ENCODE results near the gene CACNA2D4.

The CACNA2D4 gene

DNA sequence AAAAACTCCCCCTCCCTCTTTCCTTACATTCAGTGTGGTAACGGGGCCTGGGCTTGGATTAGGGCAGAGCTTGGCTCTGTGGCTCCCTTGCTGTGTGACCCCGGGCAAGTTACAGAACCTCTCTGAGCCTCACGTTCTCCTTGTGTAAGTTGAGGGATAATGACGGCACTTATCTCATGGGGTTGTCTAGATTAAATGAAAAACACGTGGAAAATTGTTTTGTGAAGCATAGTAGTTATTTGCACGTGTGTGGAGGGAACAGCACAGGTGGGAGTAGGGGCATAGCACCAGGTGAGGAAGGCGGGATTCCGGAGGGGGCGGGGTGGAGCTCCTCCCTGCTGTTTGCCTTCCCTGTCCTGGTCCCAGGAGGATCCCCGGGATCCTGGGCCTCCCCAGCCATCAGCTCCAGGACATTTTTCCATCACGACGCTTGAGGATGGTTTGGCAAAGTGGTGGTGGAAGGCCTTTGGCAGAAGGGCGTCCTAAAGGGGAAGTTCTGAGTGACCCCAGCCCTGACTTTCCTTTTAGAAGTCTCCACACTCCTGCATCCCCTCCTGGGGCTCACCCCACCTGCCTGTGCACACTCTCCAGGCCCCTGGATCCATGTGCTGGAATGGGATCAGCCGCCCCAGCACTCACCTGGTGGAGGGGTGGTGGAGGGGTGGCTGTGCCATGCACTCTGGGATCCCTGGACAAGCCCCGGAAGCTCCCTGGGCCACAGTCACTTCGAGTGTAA, 75.4 kb downstream of the CACNA2D4 start:
- no peak for DNase-seq

DNA sequence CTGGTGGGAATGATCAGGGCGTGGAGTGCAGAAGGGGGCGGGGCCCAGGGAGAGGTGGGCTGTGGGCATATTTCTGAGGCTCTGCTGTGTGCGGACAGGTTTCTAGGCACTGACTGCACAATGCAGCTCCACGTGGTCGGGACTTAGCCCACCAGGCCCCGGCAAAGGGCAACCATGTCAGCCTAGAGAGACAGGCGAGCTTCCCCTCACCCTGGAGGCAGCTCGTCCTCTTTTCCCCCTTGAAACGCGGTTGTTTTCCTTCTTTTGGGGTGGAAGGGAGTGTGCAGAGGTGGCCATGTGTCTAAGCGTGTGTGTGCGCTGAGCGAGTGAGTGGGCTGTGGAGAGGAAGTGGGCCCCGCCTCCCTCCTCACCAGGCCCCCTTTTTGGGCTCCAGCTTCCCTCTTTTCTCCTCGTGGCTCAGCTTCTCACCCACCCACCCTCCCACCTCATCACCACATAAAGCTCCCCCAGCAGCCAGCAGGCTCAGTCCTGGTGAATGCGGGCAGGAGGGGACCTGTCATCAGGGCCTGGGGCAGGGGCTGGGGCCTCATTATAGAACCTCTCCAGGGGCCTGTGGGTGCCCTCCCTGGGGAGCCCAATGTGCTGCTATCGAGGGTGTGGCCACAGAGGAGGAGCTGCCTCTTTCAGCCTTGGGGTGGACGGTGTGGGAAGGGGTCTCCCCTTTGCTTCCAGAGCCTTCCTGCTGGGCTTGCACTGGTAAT, 76.1 kb downstream of the CACNA2D4 start:
- DNase-seq: peak; percentile 83

DNA sequence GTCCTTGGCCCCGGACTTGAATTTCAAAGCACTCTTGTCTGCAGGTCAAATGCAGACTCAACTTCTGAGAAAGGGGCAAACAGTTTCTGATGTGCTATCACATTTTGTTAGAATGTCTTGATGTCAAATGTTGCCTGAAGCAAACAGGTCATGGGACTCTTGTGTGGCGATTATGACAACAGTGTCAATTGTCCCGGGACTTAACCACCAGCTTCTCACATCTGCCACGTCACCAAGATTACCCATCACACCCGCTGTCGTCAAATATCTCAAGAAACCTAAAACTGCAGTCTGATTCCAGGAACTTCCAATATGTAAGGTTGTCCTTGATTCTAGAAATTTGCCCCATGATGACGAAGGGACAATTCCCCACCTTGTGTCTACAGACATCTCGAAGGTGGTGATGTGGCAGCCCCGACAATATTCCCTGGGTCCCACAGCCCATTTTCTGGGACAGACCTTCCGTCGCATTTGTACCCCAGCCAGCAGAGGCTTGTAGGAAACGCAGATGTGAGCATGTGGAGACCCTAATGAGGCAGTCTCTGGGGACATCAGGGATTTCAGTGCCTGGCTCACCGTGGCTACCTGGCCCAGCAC, 76.8 kb downstream of the CACNA2D4 start:
- no peak for DNase-seq

DNA sequence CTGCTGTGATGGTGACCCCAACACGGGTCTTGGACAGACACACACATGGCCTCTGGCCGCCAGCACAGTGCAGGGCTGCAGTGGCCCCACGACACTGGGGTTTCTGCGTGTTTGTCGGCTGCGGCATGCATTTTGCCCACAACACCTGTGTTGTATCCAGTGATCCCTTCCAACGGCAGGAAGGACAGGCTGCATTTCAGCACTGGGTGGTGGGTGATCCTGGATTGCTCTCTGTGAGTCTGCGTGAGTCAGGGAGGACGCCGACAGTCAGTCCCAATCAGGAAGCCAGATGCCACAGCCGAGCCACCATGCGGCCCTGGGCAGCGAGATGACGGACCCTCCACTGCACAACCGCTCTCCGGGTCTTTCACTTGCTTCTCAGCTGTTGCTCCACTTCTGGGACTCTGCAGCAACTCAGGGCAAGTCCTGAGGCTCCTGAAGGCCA, 77.4 kb downstream of the CACNA2D4 start:
- no peak for DNase-seq

DNA sequence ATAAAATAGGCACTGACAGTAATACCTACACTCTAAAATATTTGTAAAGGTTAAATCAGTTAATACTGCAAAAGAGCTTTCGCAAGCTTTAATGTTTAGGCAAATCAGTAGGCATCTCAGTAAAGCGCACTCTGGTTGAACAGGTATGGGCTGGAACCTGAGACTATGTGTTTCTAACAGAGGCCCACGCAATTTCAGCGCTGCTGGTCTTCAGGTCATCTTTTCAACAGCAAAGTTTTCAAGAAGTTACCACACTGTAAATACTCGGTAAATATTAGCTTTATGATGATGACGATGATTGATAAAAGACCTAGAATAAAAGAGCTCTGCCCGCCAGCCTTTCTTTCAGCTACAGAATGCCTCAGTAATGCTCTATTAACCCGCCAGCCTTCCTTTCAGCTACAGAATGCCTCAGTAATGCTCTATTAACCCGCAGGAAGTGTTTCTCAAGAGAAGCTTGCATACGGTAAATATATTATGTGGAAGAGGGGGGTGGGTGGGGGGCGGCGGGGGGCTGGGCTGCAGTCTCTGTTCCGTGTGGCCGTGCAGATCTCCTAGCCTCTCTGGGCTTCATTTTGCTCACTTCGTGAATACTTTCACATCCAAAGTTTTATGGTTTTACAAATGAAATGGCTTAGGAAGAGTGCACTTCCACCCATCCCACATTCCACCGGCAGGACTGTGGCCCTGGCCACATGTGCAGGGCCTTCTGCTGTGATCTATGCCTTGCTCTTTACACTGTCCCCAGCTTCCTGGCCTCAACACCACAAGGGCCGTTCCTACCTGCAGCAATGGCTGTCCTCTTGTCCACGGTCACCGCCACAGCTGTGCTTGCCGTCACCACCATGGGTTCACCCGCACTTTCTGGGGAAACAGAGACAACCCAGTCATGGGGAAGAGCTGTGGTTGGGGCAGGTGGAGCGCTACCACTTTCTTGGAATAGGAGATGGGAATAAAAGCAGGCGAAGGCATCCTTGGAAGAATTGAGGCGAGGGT, 78.2 kb downstream of the CACNA2D4 start:
- no peak for DNase-seq

DNA sequence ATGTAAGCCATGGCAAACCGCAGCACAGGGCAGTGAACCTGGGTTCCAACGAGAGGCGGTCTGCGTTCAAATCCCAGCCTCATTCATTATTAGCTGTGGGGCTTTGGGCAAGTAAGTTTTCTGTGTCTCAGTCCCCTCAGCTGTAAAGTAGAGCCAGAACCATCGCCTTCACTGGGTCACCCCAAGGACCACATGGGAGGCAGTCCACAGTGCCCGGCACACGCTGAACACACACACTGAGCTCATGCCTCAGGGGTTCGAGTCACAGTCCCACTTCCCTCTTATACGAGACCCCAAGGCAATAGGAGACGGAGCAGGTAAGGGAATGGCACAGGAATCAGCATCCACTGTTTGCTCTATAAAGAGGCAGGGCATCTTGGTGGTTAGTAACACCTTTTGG, 79.0 kb downstream of the CACNA2D4 start:
- DNase-seq: no peak

DNA sequence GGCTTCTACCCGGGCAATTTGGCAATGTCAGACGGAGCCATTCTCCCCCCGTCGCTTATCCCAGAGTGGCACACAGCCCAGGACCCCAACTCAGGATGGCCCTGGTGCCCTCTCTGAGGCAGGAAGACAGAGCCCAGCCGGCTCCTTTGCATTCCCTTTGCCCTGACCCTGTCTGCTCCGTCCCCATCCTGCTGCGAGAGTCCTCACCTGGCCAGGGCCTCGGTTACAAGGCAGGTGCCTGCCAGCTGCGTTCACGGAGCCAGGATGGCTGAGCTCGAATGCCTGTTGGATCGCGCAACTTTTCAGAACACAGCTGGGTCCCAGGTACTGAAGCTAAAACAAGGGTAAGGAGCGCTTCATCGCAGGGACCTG, 79.5 kb downstream of the CACNA2D4 start:
- DNase-seq: no peak

DNA sequence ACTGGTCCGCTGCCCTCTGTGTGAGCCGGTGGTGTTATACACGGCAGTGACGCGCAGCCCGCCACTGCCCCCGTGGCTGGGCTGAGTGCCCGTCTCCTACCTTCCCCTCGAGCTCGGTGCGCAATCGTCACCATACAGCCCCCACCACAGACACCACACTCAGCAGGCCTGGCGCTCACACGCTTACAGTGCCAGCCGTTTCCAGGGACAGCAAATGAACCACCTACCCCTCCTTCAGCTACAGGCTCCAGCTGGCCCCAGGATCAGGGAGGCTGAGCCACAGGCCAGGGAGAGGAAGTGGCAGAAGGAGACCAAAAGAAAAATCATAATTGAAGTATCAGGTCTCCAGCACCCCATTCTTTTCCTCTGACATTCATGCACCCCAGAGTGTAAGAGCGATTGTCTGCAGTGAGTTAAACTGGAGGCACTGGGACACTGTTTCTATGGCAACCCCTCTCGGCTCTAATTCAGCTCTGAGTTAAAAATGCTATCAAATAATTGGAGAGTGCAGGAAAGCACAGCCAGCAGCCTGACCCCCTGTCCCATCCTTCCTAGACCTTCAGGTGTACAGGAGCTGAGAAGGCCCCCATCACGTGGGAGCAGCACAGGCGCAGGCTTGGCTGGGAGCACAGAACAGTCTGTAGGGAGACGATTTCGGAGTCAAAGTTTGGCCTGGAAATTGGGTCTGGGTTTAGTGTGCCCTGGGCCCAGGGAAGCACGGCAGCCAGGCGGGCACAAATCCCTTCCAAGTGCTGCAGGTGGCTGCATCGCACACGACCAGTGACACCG, 80.1 kb downstream of the CACNA2D4 start:
- peak; percentile 28 for DNase-seq

DNA sequence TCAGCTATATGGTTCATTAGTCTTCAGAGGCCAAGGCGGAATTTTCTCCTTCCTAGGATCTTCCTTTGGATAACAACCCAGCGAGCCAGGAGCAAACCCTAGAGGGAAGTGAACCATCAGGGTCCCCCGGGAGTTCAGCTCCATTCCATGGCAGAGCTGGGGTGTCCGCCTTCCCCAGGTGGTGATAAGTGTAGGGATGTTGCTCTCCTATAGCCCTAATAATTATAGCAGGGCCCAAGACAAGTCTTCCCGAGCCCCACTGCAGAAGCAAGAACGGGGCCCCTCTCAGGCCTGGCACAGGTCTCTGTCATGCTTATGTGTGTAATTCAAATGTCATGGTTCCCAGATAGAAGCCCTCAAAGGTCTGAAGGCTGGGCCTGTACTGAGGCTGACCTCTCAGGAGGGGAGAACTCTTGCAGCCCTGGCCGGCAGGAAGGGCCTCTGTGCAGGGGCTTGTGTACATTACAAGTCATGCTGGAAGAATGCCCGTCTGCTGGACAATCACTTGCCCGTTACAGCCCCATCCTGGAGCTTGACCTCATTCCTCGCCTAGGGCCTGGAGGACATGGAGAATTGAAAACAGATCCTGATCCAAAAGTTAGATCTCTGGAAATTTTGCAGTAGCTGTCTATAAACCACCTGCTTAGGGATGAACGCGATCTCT, 80.8 kb downstream of the CACNA2D4 start:
- DNase-seq: no peak

DNA sequence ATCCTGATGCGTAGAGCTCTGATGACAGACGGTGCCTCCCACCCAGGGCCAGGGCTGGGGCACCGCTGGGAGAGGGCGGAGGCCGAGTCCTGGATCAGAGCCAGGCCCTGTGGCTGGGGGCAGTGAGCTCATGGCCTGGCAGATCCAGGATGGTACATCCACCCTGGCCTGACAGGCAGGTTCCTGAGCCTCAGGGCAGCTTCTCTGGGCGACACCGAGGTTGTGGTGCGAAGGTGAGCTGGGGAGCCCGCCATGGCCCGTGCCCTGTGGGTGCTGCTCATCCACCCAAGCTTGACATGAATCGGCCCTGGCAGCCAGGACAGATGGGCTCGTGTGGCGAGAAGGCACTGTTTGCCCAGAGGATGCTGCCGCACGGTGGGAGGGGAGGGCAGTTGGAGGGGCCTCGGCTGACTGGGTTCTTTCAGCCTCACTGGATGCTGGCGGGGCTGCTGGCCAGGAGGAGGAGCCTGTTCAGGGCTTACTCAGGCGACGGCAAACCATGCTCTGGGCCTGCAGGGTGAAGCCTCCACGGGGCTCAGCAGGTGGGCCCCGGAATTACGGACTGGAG, 81.5 kb downstream of the CACNA2D4 start:
- DNase-seq: no peak

DNA sequence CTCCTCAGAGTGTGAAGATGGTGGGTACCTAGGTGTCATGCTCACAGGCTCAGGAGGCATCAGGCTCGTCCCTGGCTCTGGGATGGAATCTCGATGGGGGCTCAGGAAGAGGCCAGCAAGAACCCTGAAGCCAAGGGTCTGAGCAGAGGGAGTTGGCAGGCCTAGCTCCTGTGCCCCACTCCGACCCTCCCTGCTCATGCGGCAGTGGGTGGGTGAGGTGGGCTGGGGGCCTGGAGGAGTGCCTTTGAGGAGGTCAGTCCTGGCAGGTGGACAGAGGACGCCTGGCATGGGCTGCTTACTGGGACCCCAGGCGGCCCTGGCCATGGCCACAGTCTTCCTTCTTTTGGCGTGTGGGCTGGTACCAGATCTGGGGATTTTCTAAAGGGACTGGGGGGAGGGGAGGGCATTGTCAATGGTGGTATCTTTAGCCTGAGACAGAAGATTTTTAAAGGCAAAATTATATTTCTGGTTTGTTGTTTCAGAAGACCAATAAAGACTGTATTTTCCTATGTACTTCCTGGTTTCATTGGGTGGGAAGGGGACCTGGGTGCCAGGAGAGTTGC, 82.1 kb downstream of the CACNA2D4 start:
- DNase-seq: no peak

DNA sequence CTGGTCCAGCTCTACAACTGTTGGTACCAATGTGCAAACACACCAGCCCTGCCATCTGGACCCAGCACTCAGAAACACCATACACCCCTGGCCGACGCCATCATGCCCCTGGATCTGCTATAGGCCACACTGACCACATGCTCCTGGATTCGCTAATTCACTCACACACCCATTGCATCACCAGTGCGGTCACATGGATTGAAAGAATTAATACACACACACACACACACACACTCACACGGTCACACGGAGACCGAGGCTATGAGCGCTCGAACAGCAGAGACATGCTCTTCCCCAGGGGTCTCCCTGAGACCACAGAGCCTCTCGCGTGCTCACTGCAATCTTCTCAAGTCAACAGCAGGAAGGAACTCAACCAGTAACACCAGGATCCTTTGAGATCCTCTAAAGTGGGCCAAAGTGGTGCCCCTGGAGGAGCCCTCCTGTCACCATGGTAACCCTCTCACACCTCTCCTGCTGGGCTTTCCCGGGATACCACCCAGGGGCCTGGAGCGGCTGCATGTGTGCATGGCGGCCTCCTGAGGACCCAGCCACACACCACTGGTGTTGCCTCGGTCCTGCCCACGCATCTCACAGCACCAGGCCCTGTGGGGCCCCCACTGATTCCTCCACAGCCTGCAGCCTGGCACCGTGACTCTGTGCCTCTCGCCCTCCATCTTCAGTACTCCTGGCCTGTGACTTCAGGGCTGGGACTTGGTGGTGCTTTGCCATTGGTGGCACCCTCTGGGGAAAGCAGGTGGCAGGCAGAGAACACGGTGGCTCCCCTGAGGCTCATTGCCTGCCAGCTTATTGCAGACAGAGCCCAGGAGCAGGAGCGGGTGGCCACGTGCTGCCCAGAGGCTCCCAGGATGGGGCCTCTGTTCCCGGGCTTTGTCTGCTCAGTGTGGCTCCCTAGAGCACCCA, 83.0 kb downstream of the CACNA2D4 start:
- no peak for DNase-seq

DNA sequence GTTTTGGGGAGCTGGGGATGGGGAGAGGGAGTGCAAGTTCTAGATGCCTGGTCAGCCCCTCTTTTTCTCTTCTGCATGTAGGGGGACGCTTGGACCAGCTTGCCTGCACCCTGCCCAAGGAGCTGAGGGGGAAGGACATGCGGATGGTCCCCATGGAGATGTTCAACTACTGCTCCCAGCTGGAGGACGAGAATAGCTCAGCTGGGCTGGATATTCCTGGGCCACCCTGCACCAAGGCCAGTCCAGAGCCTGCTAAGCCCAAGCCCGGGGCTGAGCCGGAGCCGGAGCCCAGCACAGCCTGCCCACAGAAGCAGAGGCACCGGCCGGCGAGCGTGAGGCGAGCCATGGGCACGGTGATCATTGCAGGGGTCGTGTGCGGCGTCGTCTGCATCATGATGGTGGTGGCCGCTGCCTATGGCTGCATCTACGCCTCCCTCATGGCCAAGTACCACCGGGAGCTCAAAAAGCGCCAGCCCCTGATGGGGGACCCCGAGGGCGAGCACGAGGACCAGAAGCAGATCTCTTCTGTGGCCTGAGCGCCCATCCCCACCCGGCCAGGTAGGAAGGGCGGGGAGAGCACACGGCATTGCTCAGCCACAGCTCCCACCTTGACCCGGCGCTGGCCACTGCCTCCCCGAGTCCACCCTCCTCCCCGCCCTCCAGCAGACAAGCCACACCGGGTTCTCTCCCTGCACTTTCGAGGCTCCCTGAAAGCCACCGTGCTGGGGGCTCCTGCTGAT, 84.1 kb downstream of the CACNA2D4 start:
- no peak for DNase-seq

DNA sequence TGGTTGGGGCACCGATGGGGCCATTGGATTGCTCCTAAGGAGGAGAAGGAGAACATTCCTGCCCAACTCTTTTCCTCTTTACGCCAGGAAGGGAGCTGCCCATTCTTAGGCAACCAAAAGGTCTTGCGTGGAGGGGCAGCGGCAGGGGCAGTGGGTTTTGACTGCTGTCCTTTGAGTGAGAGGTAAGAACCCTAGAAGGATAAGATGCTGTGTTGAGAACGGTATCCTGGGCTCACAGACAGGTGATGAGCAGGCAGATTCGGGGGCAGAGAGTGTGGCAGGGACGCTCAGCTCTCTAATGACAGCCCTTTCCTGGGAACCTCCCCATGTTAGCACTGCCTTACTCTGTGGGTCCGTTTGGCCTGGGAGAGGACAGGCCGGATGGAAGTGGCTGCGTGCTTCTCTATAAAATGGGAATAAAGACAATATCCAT, 84.8 kb downstream of the CACNA2D4 start:
- no peak for DNase-seq

DNA sequence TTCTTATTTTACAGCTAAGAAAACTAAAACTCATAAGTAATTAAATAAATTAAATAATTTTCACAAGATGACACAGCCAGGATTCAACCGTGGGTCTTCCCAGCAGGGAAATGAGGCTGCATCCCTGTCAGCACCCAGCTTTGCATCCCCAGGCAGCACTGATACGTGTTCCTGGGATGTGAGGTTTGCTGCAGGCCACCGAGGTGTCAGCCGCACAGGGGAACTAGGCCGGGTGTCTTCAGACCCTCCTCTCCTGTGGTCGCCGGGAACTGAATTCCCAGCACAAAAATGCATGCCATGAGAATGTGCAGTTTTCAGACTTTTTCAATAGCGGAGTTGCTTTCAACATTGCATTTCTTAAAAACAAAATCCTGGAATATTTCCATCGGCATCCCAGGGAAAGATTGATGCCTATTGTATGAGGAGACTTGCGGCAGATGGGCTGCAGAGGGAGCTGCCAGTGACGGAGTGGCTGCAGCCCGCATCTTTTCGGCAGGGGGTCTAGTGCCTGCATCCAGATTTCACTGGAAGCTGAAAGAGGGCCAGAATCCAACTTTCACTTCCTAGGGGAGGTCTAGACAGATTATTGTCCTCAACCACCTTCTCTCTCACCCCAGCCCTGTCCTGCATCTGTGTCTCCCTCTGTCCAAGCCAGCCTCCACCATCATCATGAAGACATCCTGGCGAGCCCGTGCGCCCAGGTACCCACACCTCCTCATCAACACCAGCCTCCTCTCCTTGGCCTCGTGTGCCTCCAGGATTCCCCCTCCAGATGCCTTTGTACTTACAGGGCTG, 85.5 kb downstream of the CACNA2D4 start:
- no peak for DNase-seq

DNA sequence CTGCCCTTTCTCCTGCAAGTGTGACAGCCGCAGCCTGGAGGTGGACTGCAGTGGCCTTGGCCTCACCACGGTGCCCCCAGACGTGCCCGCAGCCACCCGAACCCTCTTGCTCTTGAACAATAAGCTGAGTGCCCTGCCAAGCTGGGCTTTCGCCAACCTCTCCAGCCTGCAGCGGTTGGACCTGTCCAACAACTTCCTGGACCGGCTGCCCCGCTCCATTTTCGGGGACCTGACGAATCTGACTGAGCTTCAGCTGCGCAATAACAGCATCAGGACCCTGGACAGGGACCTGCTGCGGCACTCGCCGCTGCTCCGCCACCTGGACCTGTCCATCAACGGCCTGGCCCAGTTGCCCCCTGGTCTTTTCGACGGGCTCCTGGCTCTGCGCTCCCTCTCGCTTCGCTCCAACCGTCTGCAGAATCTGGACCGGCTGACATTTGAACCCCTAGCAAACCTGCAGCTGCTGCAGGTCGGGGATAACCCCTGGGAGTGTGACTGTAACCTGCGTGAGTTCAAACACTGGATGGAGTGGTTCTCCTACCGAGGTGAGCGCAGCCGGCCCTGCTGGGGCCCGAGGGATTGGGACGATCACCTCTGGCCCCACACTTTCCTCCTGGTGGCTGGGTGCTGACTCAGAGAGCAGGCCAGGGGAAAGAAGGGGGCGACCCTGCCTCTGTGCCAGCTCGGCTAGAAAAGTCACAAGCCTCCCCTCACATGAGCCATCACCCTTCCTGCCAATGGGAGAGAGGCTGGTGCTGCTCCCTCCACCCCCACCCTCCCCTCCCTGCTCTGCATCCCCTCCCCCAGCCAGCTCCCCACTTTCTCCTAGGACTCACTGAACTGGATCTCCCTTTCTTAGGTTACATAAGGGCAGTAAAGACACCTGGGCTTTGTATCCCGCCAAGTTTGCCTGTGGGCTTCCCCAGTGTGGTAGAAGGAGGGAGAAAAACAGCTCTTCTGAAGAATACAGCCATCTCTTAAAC, 87.2 kb downstream of the CACNA2D4 start:
- no peak for DNase-seq

DNA sequence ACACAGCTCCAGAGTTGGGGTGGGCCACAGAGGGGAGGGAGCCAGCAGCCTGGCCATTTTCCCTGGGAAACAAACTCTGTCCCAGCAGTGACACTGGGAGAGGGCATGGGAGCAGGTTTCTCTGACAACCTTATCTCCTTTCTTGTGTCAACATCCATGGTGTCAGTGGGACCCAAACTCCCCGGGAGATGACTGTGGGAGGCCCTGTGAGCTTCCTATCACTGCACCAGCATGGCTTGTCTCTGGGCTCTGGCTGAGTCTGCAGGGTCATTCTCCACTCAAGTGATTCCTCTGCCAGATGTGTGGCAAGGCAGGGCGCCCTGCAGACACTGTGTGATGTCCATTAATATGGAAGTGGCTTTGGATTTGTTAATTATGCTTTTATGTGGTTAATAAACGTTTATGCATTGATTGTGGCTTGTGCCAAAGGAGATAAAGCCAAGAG, 88.0 kb downstream of the CACNA2D4 start:
- no peak for DNase-seq

Measured in GDM1 (cell line).